ENCODE measurements around the gene STT3B.
A peak's percentile ranks its signal among the peaks of the same experiment; 100 is the strongest.

STT3B gene

DNA sequence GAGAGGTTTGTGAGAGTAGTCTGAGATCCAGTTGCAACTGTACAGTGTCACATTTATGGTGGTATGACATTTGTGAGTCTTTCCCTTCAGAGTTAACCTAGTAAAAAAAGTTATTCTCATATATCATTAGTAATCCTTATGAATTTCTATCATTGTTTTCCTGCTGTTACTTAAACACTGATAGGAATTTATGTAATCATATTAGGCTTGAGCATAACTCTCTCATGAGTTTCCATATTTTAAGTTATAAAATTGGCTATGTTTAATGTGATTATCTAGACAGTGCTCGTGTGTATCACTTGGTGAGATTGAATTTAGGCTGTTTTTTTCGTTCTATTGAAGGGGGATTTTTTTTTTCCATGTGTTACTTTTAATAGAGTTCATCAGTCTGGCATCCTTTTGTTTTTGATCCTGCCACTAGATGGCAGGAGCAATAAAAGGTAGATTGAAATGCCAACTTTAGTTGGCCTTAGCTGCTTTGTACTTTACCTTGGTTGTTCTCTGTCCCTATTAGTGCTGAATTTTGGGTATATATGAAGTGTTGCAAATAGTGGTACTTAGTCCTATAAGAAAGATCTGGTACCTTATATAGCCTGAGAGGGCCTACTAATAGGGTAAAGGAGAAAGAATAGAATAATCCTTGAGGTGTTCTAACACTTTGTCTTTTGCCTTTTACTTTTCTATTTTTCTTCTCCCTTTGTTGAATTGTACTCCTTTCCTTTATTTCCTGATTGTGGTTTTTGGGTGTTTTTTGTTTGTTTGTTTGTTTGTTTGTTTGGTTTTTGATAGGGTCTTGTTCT lies 17.9 kb downstream of the STT3B start:
- Mint-ChIP-seq H3K4me3 (no peak overlapping the region), H3K27ac (no peak overlapping the region), H3K4me1 (ENCODE audit: low read depth) (peaks cover 59% of the 10 kb centered on the region), H3K36me3 (ENCODE audit: low read depth) (no peaks in the 10 kb centered on the region), H3K27me3 (no peaks in the 10 kb centered on the region), H3K9me3 (no peaks in the 10 kb centered on the region)
- intact Hi-C loops (cut with micrococcal nuclease), result loop anchor here (5.0 kb wide), 2 partner anchors 147 to 217 kb away; no protein-coding TSS in a partner anchor

DNA sequence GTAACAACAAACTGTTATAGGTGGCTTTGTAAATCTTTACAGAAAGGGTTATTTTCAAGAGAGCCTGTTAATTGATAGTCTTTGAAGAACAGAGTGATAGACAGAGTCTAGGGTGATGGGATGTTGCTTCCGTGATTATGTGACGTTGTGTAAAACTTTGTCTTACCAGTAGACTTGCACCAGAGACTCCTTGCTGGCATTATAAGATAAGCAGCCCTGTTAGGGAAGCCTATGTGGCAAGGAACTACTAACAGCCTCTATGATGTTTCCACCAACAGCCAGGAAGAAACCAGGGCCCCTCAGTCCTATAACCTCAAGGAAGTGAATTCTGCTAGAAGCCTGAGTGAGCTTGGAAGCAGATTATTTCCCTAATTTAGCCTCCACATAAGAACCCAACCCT lies 18.9 kb downstream of the STT3B start:
- Mint-ChIP-seq H3K4me1 (ENCODE audit: low read depth) (peaks cover 57% of the 10 kb centered on the region), H3K36me3 (ENCODE audit: low read depth) (no peaks in the 10 kb centered on the region), H3K27ac (no peak overlapping the region), H3K27me3 (no peaks in the 10 kb centered on the region), H3K9me3 (no peaks in the 10 kb centered on the region), H3K4me3 (no peak overlapping the region)
- intact Hi-C loops (cut with micrococcal nuclease), result loop anchor here (5.0 kb wide), 2 partner anchors 146 to 216 kb away; no protein-coding TSS in a partner anchor

DNA sequence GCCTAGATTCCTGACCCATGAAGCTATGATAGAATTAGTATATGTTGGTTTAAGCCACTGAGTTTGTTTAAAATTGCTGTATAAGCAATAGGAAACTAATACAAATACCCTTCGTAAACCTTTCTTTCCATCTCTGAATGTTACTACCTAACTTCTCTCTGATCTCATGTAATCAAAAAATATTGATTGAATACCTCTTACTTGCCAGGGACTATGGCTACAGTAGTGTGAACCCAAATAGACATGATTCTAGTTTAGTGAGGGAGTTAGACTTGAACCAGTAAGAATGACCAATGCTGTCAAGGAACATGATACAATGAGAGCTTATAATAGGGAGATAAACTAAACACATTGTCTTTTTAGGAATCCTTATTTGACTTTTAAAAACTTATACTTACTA lies 19.4 kb downstream of the STT3B start:
- Mint-ChIP-seq H3K27ac (no peak overlapping the region), H3K9me3 (no peaks in the 10 kb centered on the region), H3K36me3 (ENCODE audit: low read depth) (no peaks in the 10 kb centered on the region), H3K4me1 (ENCODE audit: low read depth) (peaks cover 58% of the 10 kb centered on the region), H3K27me3 (no peaks in the 10 kb centered on the region), H3K4me3 (no peak overlapping the region)
- intact Hi-C loops (cut with micrococcal nuclease), result loop anchor here (5.0 kb wide), 2 partner anchors 145 to 215 kb away; no protein-coding TSS in a partner anchor

DNA sequence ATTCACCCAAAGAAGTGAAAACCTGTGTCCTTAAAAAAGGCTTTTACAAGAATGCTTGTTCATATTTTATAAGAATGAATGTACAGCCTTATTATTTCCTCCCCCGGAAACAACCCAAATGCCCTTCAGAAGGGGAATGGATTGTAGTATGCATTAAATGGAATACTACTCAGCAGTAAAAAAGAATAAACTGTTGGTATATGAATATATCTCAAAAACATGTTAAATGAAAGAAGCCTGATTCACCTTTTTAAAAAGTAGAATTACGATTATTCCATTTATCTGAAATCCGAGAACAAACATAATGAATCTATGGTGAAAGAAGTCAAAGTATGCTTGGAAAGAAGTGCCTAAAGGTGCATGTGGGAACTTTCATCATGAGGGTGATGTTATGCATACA lies 20.5 kb downstream of the STT3B start:
- Mint-ChIP-seq H3K27ac (no peak overlapping the region), H3K4me3 (no peak overlapping the region), H3K27me3 (no peaks in the 10 kb centered on the region), H3K36me3 (ENCODE audit: low read depth) (no peaks in the 10 kb centered on the region), H3K4me1 (ENCODE audit: low read depth) (peaks cover 46% of the 10 kb centered on the region), H3K9me3 (no peaks in the 10 kb centered on the region)
- intact Hi-C loops (cut with micrococcal nuclease), result loop anchor here (5.0 kb wide), 2 partner anchors 144 to 214 kb away; no protein-coding TSS in a partner anchor

DNA sequence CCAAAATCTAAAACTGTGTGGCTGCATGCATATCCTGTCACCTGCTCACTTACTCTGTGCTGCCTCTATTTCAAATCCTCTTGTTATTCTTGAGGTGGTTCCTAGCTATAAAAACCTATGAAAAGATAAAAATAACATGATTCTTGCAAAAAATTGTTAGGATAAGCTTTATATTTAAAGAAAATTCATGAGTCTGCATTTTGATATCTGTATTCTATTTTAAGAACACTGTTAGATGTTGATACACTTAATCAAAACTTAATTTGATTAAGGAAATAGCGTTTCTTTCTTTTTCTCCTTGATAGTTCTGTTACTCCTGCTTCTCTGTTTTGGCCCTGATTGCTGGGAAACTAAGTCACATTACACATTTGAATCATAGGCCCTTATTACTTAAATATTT lies 22.5 kb downstream of the STT3B start:
- H3K4me1 Mint-ChIP-seq (ENCODE audit: low read depth), result peaks cover 48% of the 10 kb centered on the region
- H3K36me3 Mint-ChIP-seq (ENCODE audit: low read depth), result no peaks in the 10 kb centered on the region
- H3K27me3 Mint-ChIP-seq, result no peaks in the 10 kb centered on the region
- peaks cover 6% of the 10 kb centered on the region for H3K9me3 Mint-ChIP-seq
- no peak overlapping the region for H3K27ac Mint-ChIP-seq
- no peak overlapping the region for H3K4me3 Mint-ChIP-seq
- intact Hi-C loops (cut with micrococcal nuclease), result no loop called here

DNA sequence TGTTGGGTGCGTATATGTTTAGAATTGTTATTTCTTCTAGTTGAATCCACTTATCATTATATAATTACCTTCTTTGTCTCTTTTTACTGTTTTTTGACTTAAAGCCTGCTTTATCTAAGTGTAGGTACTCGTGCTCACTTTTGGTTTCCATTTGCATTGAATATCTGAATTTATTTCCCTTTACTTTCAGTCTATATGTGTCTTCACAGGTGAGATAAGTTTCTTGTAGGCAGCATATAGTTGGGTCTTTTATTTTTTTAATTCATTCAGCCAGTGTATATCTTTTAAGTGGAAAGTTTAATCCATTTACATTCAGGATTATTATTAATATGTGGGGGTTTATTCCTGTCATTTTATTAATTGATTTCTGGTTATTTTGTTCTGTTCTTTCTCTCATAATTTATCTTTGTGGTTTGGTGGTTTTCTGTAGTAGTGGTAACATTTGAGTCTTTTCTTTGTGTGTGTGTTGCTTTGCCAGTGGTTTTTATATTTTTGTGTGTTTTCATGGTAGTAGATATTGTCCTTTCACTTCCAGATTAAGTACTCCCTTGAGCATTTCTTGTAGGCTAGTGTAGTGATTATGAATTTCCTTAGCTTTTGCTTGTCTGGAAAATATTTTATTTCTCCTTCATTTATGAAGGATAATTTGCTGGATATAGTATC lies 27.3 kb downstream of the STT3B start:
- no peak overlapping the region for H3K4me3 Mint-ChIP-seq
- no peaks in the 10 kb centered on the region for H3K36me3 Mint-ChIP-seq (ENCODE audit: low read depth)
- no peaks in the 10 kb centered on the region for H3K27me3 Mint-ChIP-seq
- peaks cover 59% of the 10 kb centered on the region for H3K4me1 Mint-ChIP-seq (ENCODE audit: low read depth)
- peak overlapping the region; percentile 9 for H3K27ac Mint-ChIP-seq
- H3K9me3 Mint-ChIP-seq, result peaks cover 10% of the 10 kb centered on the region
- intact Hi-C loops (cut with micrococcal nuclease), result loop anchor here (5.0 kb wide), 1 partner anchor 42 kb away; no protein-coding TSS in a partner anchor

DNA sequence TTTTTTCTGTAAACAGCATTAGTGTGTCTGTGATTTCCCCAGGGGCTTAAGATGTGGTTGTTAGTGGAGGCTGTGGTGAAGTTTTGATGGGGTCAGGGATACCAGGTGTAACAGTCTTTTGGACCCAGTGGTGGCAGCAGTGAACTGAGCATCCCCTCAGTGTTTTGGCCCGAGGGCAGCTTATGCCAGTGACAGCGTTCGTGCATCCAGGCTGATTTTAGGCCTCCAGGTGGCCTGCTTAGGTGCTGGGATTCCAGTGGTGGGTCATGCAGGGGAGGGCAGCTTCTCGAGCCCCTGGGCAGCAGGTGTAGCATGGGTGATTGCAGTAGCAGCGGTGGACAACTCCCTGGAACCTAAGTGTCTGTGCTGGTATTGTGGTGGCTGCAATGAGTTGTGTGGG lies 29.2 kb downstream of the STT3B start:
- no peaks in the 10 kb centered on the region for H3K36me3 Mint-ChIP-seq (ENCODE audit: low read depth)
- H3K4me3 Mint-ChIP-seq, result no peak overlapping the region
- H3K27me3 Mint-ChIP-seq, result no peaks in the 10 kb centered on the region
- intact Hi-C loops (cut with micrococcal nuclease), result loop anchor here (5.0 kb wide), 1 partner anchor 40 kb away; no protein-coding TSS in a partner anchor
- H3K9me3 Mint-ChIP-seq, result peaks cover 10% of the 10 kb centered on the region
- peaks cover 66% of the 10 kb centered on the region for H3K4me1 Mint-ChIP-seq (ENCODE audit: low read depth)
- H3K27ac Mint-ChIP-seq, result no peak overlapping the region

DNA sequence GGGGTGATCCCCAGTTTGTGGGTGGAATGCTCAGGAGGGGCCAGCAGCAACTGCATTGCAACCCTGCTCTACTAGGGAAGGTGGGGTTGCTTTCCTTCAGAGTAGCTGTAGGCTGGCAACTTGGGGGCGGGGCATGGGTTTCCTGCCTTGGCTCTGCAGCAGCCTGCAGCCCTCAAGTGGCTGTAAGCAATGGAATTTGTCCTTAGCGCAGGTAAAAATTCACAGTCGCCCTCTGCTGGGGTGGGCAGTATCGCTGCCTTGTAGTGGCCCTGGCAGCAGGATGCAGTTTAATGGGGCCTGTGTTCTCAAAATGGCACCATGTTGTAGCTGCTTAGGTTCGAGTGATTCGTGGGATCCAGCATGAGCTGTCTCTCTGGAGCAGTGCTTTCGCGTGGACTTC lies 29.8 kb downstream of the STT3B start:
- peaks cover 10% of the 10 kb centered on the region for H3K9me3 Mint-ChIP-seq

DNA sequence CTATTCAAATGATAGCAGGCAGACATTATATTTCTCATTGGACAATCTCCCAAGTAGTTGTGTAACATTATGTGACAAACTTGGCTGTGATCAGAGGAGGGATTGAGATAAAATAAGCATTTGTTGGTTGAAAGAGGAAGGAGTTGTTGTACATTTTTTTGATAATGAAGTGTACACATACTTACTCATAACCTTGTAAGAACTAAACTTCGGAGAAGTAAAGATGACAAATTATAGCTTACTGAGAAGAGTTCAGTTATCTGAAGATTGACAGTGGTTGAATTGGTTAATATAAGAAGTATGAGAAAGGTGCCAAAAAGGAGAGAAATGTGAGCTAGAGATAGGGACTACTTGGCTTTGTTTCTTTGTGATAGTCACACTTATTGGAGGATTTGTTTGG lies 32.6 kb downstream of the STT3B start:
- no peak overlapping the region for H3K4me3 Mint-ChIP-seq
- H3K36me3 Mint-ChIP-seq (ENCODE audit: low read depth), result no peaks in the 10 kb centered on the region
- intact Hi-C loops (cut with micrococcal nuclease), result no loop called here
- peaks cover 4% of the 10 kb centered on the region for H3K9me3 Mint-ChIP-seq
- H3K4me1 Mint-ChIP-seq (ENCODE audit: low read depth), result peaks cover 76% of the 10 kb centered on the region
- H3K27ac Mint-ChIP-seq, result peak overlapping the region; percentile 51
- no peaks in the 10 kb centered on the region for H3K27me3 Mint-ChIP-seq

More for the DNA sequence above, 29.8 kb downstream of the STT3B start:
- peaks cover 70% of the 10 kb centered on the region for H3K4me1 Mint-ChIP-seq (ENCODE audit: low read depth)
- H3K36me3 Mint-ChIP-seq (ENCODE audit: low read depth), result no peaks in the 10 kb centered on the region
- intact Hi-C loops (cut with micrococcal nuclease), result loop anchor here (5.0 kb wide), 1 partner anchor 40 kb away; no protein-coding TSS in a partner anchor
- no peaks in the 10 kb centered on the region for H3K27me3 Mint-ChIP-seq
- no peak overlapping the region for H3K4me3 Mint-ChIP-seq
- no peak overlapping the region for H3K27ac Mint-ChIP-seq

DNA sequence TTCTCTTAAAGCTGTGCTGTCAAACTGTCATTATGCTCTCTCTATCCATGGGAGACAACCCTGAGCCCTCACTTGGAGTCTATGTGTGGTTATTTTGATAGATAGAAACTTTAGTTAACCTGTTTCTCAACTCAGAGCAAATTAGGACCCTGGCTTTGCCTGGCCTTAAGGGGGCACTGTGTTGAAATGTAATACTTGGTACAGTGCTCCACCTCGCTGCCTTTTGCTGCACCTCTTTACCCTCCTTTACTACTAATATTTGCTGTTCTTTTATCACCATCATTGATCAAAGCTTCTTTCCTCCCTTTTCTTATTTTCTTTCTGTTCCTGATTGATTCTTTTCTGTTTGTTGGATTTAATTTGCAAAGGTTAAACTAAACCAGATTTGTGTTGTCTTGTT lies 34.3 kb downstream of the STT3B start:
- Mint-ChIP-seq H3K9me3 (no peaks in the 10 kb centered on the region), H3K27ac (no peak overlapping the region), H3K4me3 (no peak overlapping the region)

DNA sequence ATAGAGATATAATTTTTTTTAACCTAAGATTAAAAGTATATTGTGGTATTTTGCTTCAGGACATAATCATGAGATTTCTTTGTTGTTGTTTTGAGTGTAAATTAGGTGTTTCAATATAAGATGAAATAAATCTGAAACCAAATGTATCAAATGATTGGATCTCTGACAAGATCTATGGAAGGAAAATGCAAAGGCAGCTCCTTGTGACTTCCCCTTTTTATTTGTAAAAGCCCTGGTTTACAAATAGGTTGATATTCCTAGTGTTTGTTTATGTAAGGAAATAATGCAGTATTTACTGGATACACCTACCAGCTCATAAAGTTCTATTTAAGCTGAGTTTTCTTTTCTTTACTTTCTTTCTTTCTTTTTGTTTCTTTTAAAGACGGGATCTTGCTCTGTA lies 35.9 kb downstream of the STT3B start:
- no peaks in the 10 kb centered on the region for H3K36me3 Mint-ChIP-seq (ENCODE audit: low read depth)
- peak overlapping the region; percentile 58 for H3K27ac Mint-ChIP-seq
- H3K9me3 Mint-ChIP-seq, result no peaks in the 10 kb centered on the region
- no peak overlapping the region for H3K4me3 Mint-ChIP-seq
- no peaks in the 10 kb centered on the region for H3K27me3 Mint-ChIP-seq
- intact Hi-C loops (cut with micrococcal nuclease), result no loop called here
- H3K4me1 Mint-ChIP-seq (ENCODE audit: low read depth), result peaks cover 64% of the 10 kb centered on the region

More for the DNA sequence above, 34.3 kb downstream of the STT3B start:
- intact Hi-C loops (cut with micrococcal nuclease), result no loop called here
- H3K4me1 Mint-ChIP-seq (ENCODE audit: low read depth), result peaks cover 80% of the 10 kb centered on the region
- H3K27me3 Mint-ChIP-seq, result no peaks in the 10 kb centered on the region
- no peaks in the 10 kb centered on the region for H3K36me3 Mint-ChIP-seq (ENCODE audit: low read depth)

DNA sequence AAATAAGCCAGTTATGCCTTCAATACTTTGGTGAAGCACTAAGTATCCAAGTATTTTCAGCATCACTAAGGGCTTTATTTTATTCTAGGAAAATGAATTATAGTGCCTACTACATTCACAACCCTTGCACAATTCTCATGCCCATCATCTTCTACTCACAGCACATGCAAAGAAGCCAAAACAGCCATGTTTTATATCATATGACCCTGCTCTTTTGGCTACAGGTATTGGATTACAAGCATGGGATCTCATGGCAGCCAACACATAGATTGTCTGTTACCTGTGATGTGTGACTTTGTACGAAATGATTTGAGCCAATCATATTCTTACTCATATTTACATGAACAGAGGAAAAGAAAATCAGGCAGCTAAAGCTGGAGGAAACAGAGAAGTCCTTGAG lies 38.6 kb downstream of the STT3B start:
- intact Hi-C loops (cut with micrococcal nuclease), result loop anchor here (1.0 kb wide), 1 partner anchor 8 kb away; no protein-coding TSS in a partner anchor
- Mint-ChIP-seq H3K4me3 (no peak overlapping the region), H3K27me3 (no peaks in the 10 kb centered on the region), H3K9me3 (no peaks in the 10 kb centered on the region), H3K4me1 (ENCODE audit: low read depth) (peaks cover 53% of the 10 kb centered on the region), H3K27ac (no peak overlapping the region), H3K36me3 (ENCODE audit: low read depth) (no peaks in the 10 kb centered on the region)

DNA sequence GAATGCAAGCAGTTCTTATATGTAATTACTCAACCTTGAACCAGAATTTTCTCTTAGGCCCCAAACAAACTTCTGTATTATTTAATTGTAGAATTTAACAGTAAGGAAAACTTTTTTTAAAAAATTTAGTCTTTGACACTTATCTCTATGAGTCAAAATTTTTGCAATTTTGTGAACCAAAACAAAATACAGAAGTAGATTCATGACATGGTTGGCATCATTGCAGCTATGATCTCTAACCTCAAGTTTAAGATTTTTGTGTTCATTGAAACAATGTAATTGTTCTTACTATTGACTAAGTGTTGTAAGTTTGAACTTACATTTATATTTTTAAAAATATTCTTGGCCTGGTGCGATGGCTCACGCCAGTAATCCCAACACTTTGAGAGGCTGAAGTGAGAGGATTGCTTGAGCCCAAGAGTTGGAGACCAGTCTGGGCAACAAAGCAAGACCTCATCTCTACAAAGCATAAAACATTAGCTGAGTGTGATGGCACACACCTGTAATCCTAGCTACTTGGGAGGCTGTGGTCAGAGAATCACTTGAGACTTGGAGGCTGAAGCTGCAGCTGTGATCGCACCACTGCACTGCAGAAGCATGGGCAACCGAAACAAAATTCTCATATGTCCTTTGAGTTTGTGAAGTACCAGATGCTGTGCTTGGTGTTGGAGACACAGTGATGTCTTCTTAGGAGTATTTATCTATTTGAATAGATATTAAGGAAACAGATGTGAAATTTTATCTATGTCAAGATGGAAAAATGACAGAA lies 39.7 kb downstream of the STT3B start:
- H3K4me1 Mint-ChIP-seq (ENCODE audit: low read depth), result peaks cover 42% of the 10 kb centered on the region
- no peaks in the 10 kb centered on the region for H3K9me3 Mint-ChIP-seq
- intact Hi-C loops (cut with micrococcal nuclease), result no loop called here
- no peak overlapping the region for H3K4me3 Mint-ChIP-seq
- H3K36me3 Mint-ChIP-seq (ENCODE audit: low read depth), result peaks cover 9% of the 10 kb centered on the region
- no peaks in the 10 kb centered on the region for H3K27me3 Mint-ChIP-seq
- H3K27ac Mint-ChIP-seq, result no peak overlapping the region
